HCT116 (cell line): Measurements from ENCODE around the gene PRKN. TPM values are rescaled to one million over a fixed set of nuclear protein-coding genes. Genes with fewer than 3 reads are reported as not detected.

Experiments
- ATAC-seq: fragments of 200-7000 bp; cut with Tn5 transposase; 2 replicates; pipeline ENCODE4 v1.9.1; 2020; ENCODE audit warnings: mild to moderate bottlenecking, moderate library complexity
- BruUV-seq: library from RNA; stranded (reverse); fragments of 400-500 nt; replicated peaks from 2 replicates; lab custom pipeline; 2021; lab: Mats Ljungman, UMichigan
- CTCF ChIA-PET: fragments of 300-600 bp; sonication (Branson Sonifier 250); formaldehyde crosslinking; loops from one replicate; lab custom pipeline; 2021; ENCODE audit warnings: antibody characterized with exemption; lab: Charles Lee
- POLR2A ChIA-PET: fragments of 300-600, 350-600 bp; sonication (Branson Sonifier 250); formaldehyde crosslinking; loops from one replicate; lab custom pipeline; 2021; ENCODE audit warnings: antibody characterized with exemption; lab: Charles Lee
- RAD21 ChIA-PET, 2 experiments: fragments of 300-600 bp; sonication (Branson Sonifier 250); formaldehyde crosslinking; loops; one replicate each; lab custom pipeline; 2023; ENCODE audit warnings: low total read pairs in 2 of 2; ENCODE audit not compliant: uncharacterized antibody in 2 of 2, unreplicated experiment in 2 of 2, low non-redundant PET in 1 of 2; lab: Charles Lee
- DNase-seq: peaks from one replicate; pipeline ENCODE4 v3.0.0-alpha.2; 2010; ENCODE audit warnings: low read depth, low spot score
- H2AFZ ChIP-seq: fragments of 200-600 bp; shearing (Covaris generic), sonication (generic); 2 replicates; pipeline ENCODE4 v1.6.1; 2017; ENCODE audit warnings: low read depth, mixed run types, mixed read lengths, antibody characterized with exemption, low read length; ENCODE audit not compliant: poor library complexity, severe bottlenecking
- H3K27ac ChIP-seq: 2 replicates; pipeline ENCODE4 v1.5.1; 2012; ENCODE audit warnings: low read depth, low read length
- H3K27me3 ChIP-seq: fragments of 200-600 bp; sonication (generic); 2 replicates; pipeline ENCODE4 v1.6.1; 2016; ENCODE audit warnings: mixed run types, low read length, mixed read lengths; ENCODE audit not compliant: insufficient read depth
- H3K36me3 ChIP-seq, 2 experiments: fragments of 200-500 bp in 1 of 2; fragments of 200-600 bp in 1 of 2; sonication (Bioruptor generic) in 1 of 2; sonication (generic) in 1 of 2; 2 replicates each; pipeline versions ENCODE4 v1.5.1 to v1.6.1; 2014 to 2016; ENCODE audit warnings: low read length in 2 of 2, inconsistent platforms in 1 of 2, mixed read lengths in 1 of 2, mixed run types in 1 of 2; ENCODE audit not compliant: insufficient read depth in 2 of 2, control insufficient read depth in 1 of 2
- H3K4me1 ChIP-seq, 2 experiments: fragments of 200-600 bp in 1 of 2; sonication (generic) in 1 of 2; 2 replicates each; pipeline versions ENCODE4 v1.5.1 to v1.6.1; 2012 to 2017; ENCODE audit warnings: low read length in 2 of 2, inconsistent platforms in 1 of 2, mild to moderate bottlenecking in 1 of 2, mixed read lengths in 1 of 2, mixed run types in 1 of 2, moderate library complexity in 1 of 2; ENCODE audit not compliant: insufficient read depth in 2 of 2, control insufficient read depth in 1 of 2
- H3K4me2 ChIP-seq: fragments of 200-600 bp; sonication (generic); 2 replicates; pipeline ENCODE4 v1.6.1; 2017; ENCODE audit warnings: mixed run types, low read length, mixed read lengths
- H3K4me3 ChIP-seq, 2 experiments: fragments of 200-600 bp in 1 of 2; sonication (generic) in 1 of 2; replicated peaks in 1 of 2; 2 replicates each; pipeline ENCODE4 v1.5.1; 2011 to 2016; ENCODE audit warnings: low read length in 2 of 2, control low read depth in 1 of 2, low read depth in 1 of 2, mild to moderate bottlenecking in 1 of 2, mixed read lengths in 1 of 2, mixed run types in 1 of 2
- H3K79me2 ChIP-seq: fragments of 200-600 bp; sonication (generic); 2 replicates; pipeline ENCODE4 v1.6.1; 2017; ENCODE audit warnings: mild to moderate bottlenecking, mixed run types, low read length, moderate library complexity, mixed read lengths; ENCODE audit not compliant: insufficient read depth
- H3K9ac ChIP-seq: fragments of 200-600 bp; sonication (generic); 2 replicates; pipeline ENCODE4 v1.6.1; 2016; ENCODE audit warnings: low read length, mixed read lengths
- H3K9me2 ChIP-seq: fragments of 200-600 bp; sonication (generic), shearing (Covaris generic); 2 replicates; pipeline ENCODE4 v1.6.1; 2017; ENCODE audit warnings: mixed run types, mild to moderate bottlenecking, moderate library complexity; ENCODE audit not compliant: insufficient read depth
- H3K9me3 ChIP-seq, 2 experiments: fragments of 200-500 bp in 1 of 2; fragments of 200-600 bp in 1 of 2; sonication (Bioruptor generic) in 1 of 2; sonication (generic) in 1 of 2; 2 replicates each; pipeline ENCODE4 v1.6.1; 2014 to 2017; ENCODE audit warnings: low read length in 2 of 2, mixed read lengths in 2 of 2, inconsistent platforms in 1 of 2, low read depth in 1 of 2, mild to moderate bottlenecking in 1 of 2, mixed run types in 1 of 2, moderate library complexity in 1 of 2; ENCODE audit not compliant: control insufficient read depth in 1 of 2, insufficient read depth in 1 of 2
- H4K20me1 ChIP-seq: fragments of 200-600 bp; sonication (generic), shearing (Covaris generic); 2 replicates; pipeline ENCODE4 v1.6.1; 2017; ENCODE audit warnings: mixed run types, mild to moderate bottlenecking, moderate library complexity; ENCODE audit not compliant: insufficient read depth
- CBX3 ChIP-seq: IDR thresholded peaks from 2 replicates; pipeline ENCODE4 v1.6.1; 2012; ENCODE audit warnings: low read depth
- CTCF ChIP-seq, 3 experiments: fragments of 200-600 bp in 1 of 3; sonication (generic) in 1 of 3; IDR thresholded peaks in 2 of 3; conservative IDR thresholded peaks in 1 of 3; 2 replicates each; pipeline ENCODE4 v1.5.1; 2012 to 2017; ENCODE audit warnings: low read depth in 2 of 3, low read length in 2 of 3, antibody characterized with exemption in 1 of 3, borderline replicate concordance in 1 of 3, control low read depth in 1 of 3, mild to moderate bottlenecking in 1 of 3, mixed read lengths in 1 of 3, mixed run types in 1 of 3, moderate library complexity in 1 of 3; ENCODE audit not compliant: insufficient read depth in 1 of 3
- ELF1 ChIP-seq: IDR thresholded peaks from 2 replicates; pipeline ENCODE4 v1.6.1; 2012; ENCODE audit warnings: low read depth, borderline replicate concordance
- EZH2 ChIP-seq: fragments of 200-600 bp; sonication (generic); IDR thresholded peaks from 2 replicates; pipeline ENCODE4 v1.6.1; 2017; ENCODE audit warnings: antibody characterized with exemption, mixed run types
- RAD21 ChIP-seq: IDR thresholded peaks from 2 replicates; pipeline ENCODE4 v1.6.1; 2012; ENCODE audit warnings: low read depth, mild to moderate bottlenecking
- SIN3A ChIP-seq: IDR thresholded peaks from 2 replicates; pipeline ENCODE4 v1.6.1; 2012; ENCODE audit warnings: low read depth
- TCF7L2 ChIP-seq: IDR thresholded peaks from 2 replicates; pipeline ENCODE4 v1.7.0; 2011; ENCODE audit warnings: borderline replicate concordance, inconsistent platforms; ENCODE audit not compliant: insufficient read depth, insufficient read length; ENCODE audit errors: extremely low read depth
- YY1 ChIP-seq: IDR thresholded peaks from 2 replicates; pipeline ENCODE4 v1.6.1; 2011; ENCODE audit warnings: low read length, low read depth, moderate library complexity, mild to moderate bottlenecking; ENCODE audit not compliant: insufficient replicate concordance; ENCODE audit errors: extremely low read depth
- intact Hi-C: fragments of 100-400 bp; cut with micrococcal nuclease; formaldehyde crosslinking; loops from 2 replicates; pipeline ENCODE4 v1.10.0; 2022
- total RNA-seq: library from RNA; stranded (reverse); gene quantifications from one replicate; pipeline ENCODE4 v1.2.1, GENCODE V29; 2021; ENCODE audit not compliant: unreplicated experiment
- TF ChIP-seq, protein P1 (sequence below): IDR thresholded peaks from 2 replicates; pipeline ENCODE4 v1.6.1; 2012; ENCODE audit warnings: low read depth
- TF ChIP-seq, protein P2 (sequence below): IDR thresholded peaks from 2 replicates; pipeline ENCODE4 v1.6.1; 2011; ENCODE audit warnings: mild to moderate bottlenecking, low read length, moderate library complexity; ENCODE audit not compliant: insufficient replicate concordance; ENCODE audit errors: extremely low read depth
- TF ChIP-seq, protein P3 (sequence below): IDR thresholded peaks from 2 replicates; pipeline ENCODE4 v1.6.1; 2012

PRKN gene
- total RNA-seq, 1 experiment from 2014 or later: 2.6 TPM

GRCh38 chr6:162726947-162727321 lies 632 bp downstream of the PRKN start:
- no peak overlapping the region; the same call in 1 of the 2 replicates for H3K27ac ChIP-seq
- ChIA-PET RAD21 (no interaction called here), POLR2A (no interaction called here)
- no peaks in the 10 kb centered on the region for H4K20me1 ChIP-seq
- peaks cover 0 to 9% of the 10 kb centered on the region in 2 experiments; a peak in 1 of 4 replicates for H3K4me1 ChIP-seq
- no peaks in the 10 kb centered on the region for H3K79me2 ChIP-seq
- no peak for DNase-seq
- no peaks in the 10 kb centered on the region; a peak in 1 of 4 replicates for H3K9me3 ChIP-seq
- H3K27me3 ChIP-seq: no peaks in the 10 kb centered on the region
- no peaks in the 10 kb centered on the region for H3K36me3 ChIP-seq
- intact Hi-C loops: no loop called here
- H2AFZ ChIP-seq: no peak overlapping the region
- no peak for TF ChIP-seq YY1
- no peak for TF ChIP-seq CBX3
- TF ChIP-seq CTCF (IDR thresholded peaks at IDR 0.05 in 2 of 3, conservative IDR thresholded peaks at IDR 0.05 in 1 of 3; ENCODE audit: borderline replicate concordance in 1 of 3, insufficient read depth in 1 of 3, low read depth in 2 of 3, low read length in 2 of 3): no peak
- no peak for TF ChIP-seq SIN3A
- TF ChIP-seq, all 23 proteins: peak for 0
- H3K9me2 ChIP-seq: no peaks in the 10 kb centered on the region
- H3K4me3 ChIP-seq: peak overlapping the region; percentile 43 to 61
- peak; percentile 18 for ATAC-seq
- H3K4me2 ChIP-seq: peak overlapping the region; percentile 71
- CTCF ChIA-PET: no interaction called here
- no TSS peak for BruUV-seq
- H3K9ac ChIP-seq: peak overlapping the region; percentile 59

GRCh38 chr6:162722633-162723032 lies 4.9 kb downstream of the PRKN start:
- no peaks in the 10 kb centered on the region for H4K20me1 ChIP-seq
- peaks cover 0 to 5% of the 10 kb centered on the region in 2 experiments; a peak in 1 of 4 replicates for H3K4me1 ChIP-seq
- H3K27ac ChIP-seq: no peak overlapping the region
- ChIA-PET RAD21 (no interaction called here), CTCF (no interaction called here), POLR2A (no interaction called here)
- DNase-seq: no peak
- BruUV-seq: no TSS peak
- H3K4me3 ChIP-seq: no peak overlapping the region
- no peaks in the 10 kb centered on the region for H3K9me3 ChIP-seq
- no peaks in the 10 kb centered on the region for H3K36me3 ChIP-seq
- no peaks in the 10 kb centered on the region for H3K27me3 ChIP-seq
- H3K4me2 ChIP-seq: no peak overlapping the region
- no peak for ATAC-seq
- H3K79me2 ChIP-seq: no peaks in the 10 kb centered on the region
- intact Hi-C loops: no loop called here
- H3K9ac ChIP-seq: no peak overlapping the region
- H2AFZ ChIP-seq: no peak overlapping the region
- no peaks in the 10 kb centered on the region for H3K9me2 ChIP-seq
- TF ChIP-seq RAD21 (no peak), TCF7L2 (no peak), SIN3A (no peak), ELF1 (no peak), CBX3 (no peak), EZH2 (no peak)
- TF ChIP-seq, protein P1, sequence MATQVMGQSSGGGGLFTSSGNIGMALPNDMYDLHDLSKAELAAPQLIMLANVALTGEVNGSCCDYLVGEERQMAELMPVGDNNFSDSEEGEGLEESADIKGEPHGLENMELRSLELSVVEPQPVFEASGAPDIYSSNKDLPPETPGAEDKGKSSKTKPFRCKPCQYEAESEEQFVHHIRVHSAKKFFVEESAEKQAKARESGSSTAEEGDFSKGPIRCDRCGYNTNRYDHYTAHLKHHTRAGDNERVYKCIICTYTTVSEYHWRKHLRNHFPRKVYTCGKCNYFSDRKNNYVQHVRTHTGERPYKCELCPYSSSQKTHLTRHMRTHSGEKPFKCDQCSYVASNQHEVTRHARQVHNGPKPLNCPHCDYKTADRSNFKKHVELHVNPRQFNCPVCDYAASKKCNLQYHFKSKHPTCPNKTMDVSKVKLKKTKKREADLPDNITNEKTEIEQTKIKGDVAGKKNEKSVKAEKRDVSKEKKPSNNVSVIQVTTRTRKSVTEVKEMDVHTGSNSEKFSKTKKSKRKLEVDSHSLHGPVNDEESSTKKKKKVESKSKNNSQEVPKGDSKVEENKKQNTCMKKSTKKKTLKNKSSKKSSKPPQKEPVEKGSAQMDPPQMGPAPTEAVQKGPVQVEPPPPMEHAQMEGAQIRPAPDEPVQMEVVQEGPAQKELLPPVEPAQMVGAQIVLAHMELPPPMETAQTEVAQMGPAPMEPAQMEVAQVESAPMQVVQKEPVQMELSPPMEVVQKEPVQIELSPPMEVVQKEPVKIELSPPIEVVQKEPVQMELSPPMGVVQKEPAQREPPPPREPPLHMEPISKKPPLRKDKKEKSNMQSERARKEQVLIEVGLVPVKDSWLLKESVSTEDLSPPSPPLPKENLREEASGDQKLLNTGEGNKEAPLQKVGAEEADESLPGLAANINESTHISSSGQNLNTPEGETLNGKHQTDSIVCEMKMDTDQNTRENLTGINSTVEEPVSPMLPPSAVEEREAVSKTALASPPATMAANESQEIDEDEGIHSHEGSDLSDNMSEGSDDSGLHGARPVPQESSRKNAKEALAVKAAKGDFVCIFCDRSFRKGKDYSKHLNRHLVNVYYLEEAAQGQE: no peak
- TF ChIP-seq, protein P2, sequence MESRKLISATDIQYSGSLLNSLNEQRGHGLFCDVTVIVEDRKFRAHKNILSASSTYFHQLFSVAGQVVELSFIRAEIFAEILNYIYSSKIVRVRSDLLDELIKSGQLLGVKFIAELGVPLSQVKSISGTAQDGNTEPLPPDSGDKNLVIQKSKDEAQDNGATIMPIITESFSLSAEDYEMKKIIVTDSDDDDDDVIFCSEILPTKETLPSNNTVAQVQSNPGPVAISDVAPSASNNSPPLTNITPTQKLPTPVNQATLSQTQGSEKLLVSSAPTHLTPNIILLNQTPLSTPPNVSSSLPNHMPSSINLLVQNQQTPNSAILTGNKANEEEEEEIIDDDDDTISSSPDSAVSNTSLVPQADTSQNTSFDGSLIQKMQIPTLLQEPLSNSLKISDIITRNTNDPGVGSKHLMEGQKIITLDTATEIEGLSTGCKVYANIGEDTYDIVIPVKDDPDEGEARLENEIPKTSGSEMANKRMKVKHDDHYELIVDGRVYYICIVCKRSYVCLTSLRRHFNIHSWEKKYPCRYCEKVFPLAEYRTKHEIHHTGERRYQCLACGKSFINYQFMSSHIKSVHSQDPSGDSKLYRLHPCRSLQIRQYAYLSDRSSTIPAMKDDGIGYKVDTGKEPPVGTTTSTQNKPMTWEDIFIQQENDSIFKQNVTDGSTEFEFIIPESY: no peak
- TF ChIP-seq, protein P3, sequence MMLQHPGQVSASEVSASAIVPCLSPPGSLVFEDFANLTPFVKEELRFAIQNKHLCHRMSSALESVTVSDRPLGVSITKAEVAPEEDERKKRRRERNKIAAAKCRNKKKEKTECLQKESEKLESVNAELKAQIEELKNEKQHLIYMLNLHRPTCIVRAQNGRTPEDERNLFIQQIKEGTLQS: no peak
